Panc1 (cell line): ENCODE results near the gene SYNE1.

Experiments used
- CTCF ChIP-seq: fragments of 450-650 bp; IDR thresholded peaks from 2 replicates; pipeline ENCODE4 v1.5.1; 2017; ENCODE audit warnings: mild to moderate bottlenecking
- REST ChIP-seq, 2 experiments: IDR thresholded peaks; 2 replicates each; pipeline ENCODE4 v1.6.1; 2011 to 2012; ENCODE audit warnings: low read depth in 2 of 2, control low read depth in 1 of 2, low read length in 1 of 2, mild to moderate bottlenecking in 1 of 2, moderate library complexity in 1 of 2; ENCODE audit not compliant: insufficient read depth in 1 of 2
- SIN3A ChIP-seq: IDR thresholded peaks from 2 replicates; pipeline ENCODE4 v1.6.1; 2012; ENCODE audit warnings: low read depth, mild to moderate bottlenecking, low read length, moderate library complexity, borderline replicate concordance; ENCODE audit not compliant: insufficient read depth
- TCF7L2 ChIP-seq: IDR thresholded peaks from 2 replicates; pipeline ENCODE4 v1.6.1; 2011; ENCODE audit warnings: mild to moderate bottlenecking, low read depth, low read length, inconsistent platforms

- TF ChIP-seq CTCF = no peak
- TF ChIP-seq REST (IDR thresholded peaks at IDR 0.05; ENCODE audit: insufficient read depth in 1 of 2, low read depth in 2 of 2, low read length in 1 of 2) = no peak
- no peak for TF ChIP-seq TCF7L2
- TF ChIP-seq SIN3A = no peak
These were observed 456.6 kb downstream of the SYNE1 start for GRCh38 chr6:152180601-152181000.
